ENCODE measurements around the gene LRRC8C. TPM values are rescaled to one million over a fixed set of nuclear protein-coding genes. Genes with fewer than 3 reads are reported as not detected.

The LRRC8C gene
- total and polyA plus RNA-seq, 2 of the 8 experiments (the other 6 are each of a cell fraction or from before 2014, with no cell fraction given), result 1.1 to 2.1 TPM

DNA sequence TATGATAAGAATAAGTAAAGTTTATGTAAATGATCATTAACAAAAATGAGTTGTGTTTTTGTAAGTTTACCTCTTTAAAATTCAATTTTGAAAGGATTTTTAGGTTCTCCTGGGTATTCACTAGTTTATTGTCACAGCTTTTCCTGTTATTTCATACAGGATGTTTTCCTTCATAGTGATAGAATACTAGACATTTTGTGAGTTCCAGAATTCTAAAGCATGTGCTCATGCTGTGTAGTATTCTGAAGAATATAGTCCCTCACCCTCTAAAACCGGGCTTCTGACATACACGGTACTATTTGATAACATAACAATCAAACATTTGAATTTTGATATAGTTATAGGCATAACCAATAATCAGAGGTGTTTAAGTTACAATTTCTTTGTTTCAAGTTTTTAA, 10.7 kb downstream of the LRRC8C start:
- H3K79me1 ChIP-seq (ENCODE audit: low read depth, low read length), result no peaks in the 10 kb centered on the region
- H3K56ac ChIP-seq (replicated peaks; ENCODE audit: insufficient read length, low read depth, low read length), result no peak overlapping the region
- no peaks in the 10 kb centered on the region for H3K4me1 ChIP-seq (replicated peaks in 1 of 4; ENCODE audit: control insufficient read depth in 3 of 4, insufficient read depth in 4 of 4, low read length in 3 of 4)
- no peak overlapping the region for H3K27ac ChIP-seq (ENCODE audit: low read depth, low read length)
- ChIA-PET POLR2A (ENCODE audit: partially characterized antibody) (no interaction called here), CTCF (ENCODE audit: partially characterized antibody) (interaction anchor here (1.0 to 2.4 kb wide), 2 partner anchors 17 to 120 kb away, joined by 3 to 10 read pairs; no protein-coding TSS in a partner anchor)
- H3K18ac ChIP-seq (ENCODE audit: extremely low read depth, low read length), result no peak overlapping the region
- H3K27me3 ChIP-seq (replicated peaks in 1 of 4; ENCODE audit: control insufficient read depth in 3 of 4, extremely low read depth in 1 of 4, insufficient read depth in 3 of 4, low read length in 3 of 4), result no peaks in the 10 kb centered on the region
- no peak overlapping the region for H4K8ac ChIP-seq (ENCODE audit: extremely low read depth, insufficient read depth, low read length)
- H2BK5ac ChIP-seq (ENCODE audit: low read depth, low read length), result no peak overlapping the region
- no peaks in the 10 kb centered on the region for H3K9me3 ChIP-seq (ENCODE audit: insufficient read depth in 2 of 2, low read depth in 1 of 2, low read length in 1 of 2)
- no peak overlapping the region for H3K4ac ChIP-seq (replicated peaks; ENCODE audit: insufficient read length, low read depth, low read length)
- no peak for DNase-seq (ENCODE audit: low read depth in 1 of 2, low spot score in 2 of 2)
- no peaks in the 10 kb centered on the region for H3K23me2 ChIP-seq (ENCODE audit: low read depth, low read length)
- no peak overlapping the region for H2BK20ac ChIP-seq (ENCODE audit: low read length)
- H4K91ac ChIP-seq (replicated peaks; ENCODE audit: insufficient read length, low read length), result no peak overlapping the region
- H2AFZ ChIP-seq (ENCODE audit: low read length), result no peak overlapping the region
- no peak for FAIRE-seq
- no peaks in the 10 kb centered on the region for H3K79me2 ChIP-seq (ENCODE audit: control insufficient read depth in 1 of 2, insufficient read depth in 2 of 2, low read length in 2 of 2)
- H3K9ac ChIP-seq (replicated peaks in 1 of 4; ENCODE audit: extremely low read depth in 1 of 4, low read depth in 3 of 4, low read length in 3 of 4), result no peak overlapping the region
- no peak overlapping the region for H3K4me2 ChIP-seq (ENCODE audit: insufficient read depth in 1 of 2, low read depth in 2 of 2, low read length in 2 of 2)
- no peak overlapping the region for H2BK12ac ChIP-seq (ENCODE audit: low read depth, low read length)
- no peak overlapping the region for H2BK15ac ChIP-seq (ENCODE audit: low read length)
- no peak overlapping the region for H2BK120ac ChIP-seq (replicated peaks; ENCODE audit: low read depth, low read length)
- no peak overlapping the region for H2AK5ac ChIP-seq (ENCODE audit: low read depth, low read length)
- no peak overlapping the region for H3K23ac ChIP-seq (ENCODE audit: insufficient read length)
- H4K20me1 ChIP-seq (replicated peaks in 1 of 2; ENCODE audit: control insufficient read depth in 1 of 2, insufficient read depth in 2 of 2, low read length in 2 of 2), result peaks cover 0 to 2% of the 10 kb centered on the region in 2 experiments
- H3K36me3 ChIP-seq (ENCODE audit: control insufficient read depth in 2 of 4, insufficient read depth in 4 of 4, low read length in 3 of 4), result no peaks in the 10 kb centered on the region
- WGBS, 2 experiments (ENCODE audit: extremely low coverage in 1 of 2, insufficient coverage in 1 of 2, insufficient read length in 1 of 2, insufficient replicate concordance in 2 of 2, low coverage in 1 of 2, low lambda C conversion rate in 2 of 2, missing lambda C conversion rate in 1 of 2), result 90% methylated on average over 2 of the region's 2 CpGs; no CpG with 5 or more reads in 1 of the 2 experiments
- H4K5ac ChIP-seq (ENCODE audit: insufficient read length, low read depth, low read length), result no peak overlapping the region
- no peak overlapping the region for H3K4me3 ChIP-seq (ENCODE audit: extremely low read depth in 1 of 4, insufficient read depth in 2 of 4, low read depth in 3 of 4, low read length in 4 of 4)
- no peak overlapping the region for H3K14ac ChIP-seq (ENCODE audit: insufficient read length)
- TF ChIP-seq SIX5 (IDR thresholded peaks at IDR 0.05; ENCODE audit: low read depth, low read length) (no peak), CREB1 (IDR thresholded peaks at IDR 0.05) (no peak), SAP30 (IDR thresholded peaks at IDR 0.05; ENCODE audit: insufficient read depth, insufficient replicate concordance, low read length) (no peak), GABPA (IDR thresholded peaks at IDR 0.05; ENCODE audit: borderline replicate concordance, insufficient read depth, low read length) (no peak), GTF2F1 (IDR thresholded peaks at IDR 0.05; ENCODE audit: borderline replicate concordance, low read depth, low read length) (no peak), BRCA1 (IDR thresholded peaks at IDR 0.05; ENCODE audit: low read depth, low read length) (no peak), ZNF274 (IDR thresholded peaks at IDR 0.05; ENCODE audit: borderline replicate concordance, extremely low read depth, low read length) (no peak), SRF (IDR thresholded peaks at IDR 0.05; ENCODE audit: low read depth, low read length) (no peak), TAF1 (IDR thresholded peaks at IDR 0.05; ENCODE audit: low read depth, low read length) (no peak), EGR1 (IDR thresholded peaks at IDR 0.05; ENCODE audit: borderline replicate concordance, low read depth, low read length) (no peak), YY1 (IDR thresholded peaks at IDR 0.05; ENCODE audit: low read depth, low read length) (no peak), TBP (IDR thresholded peaks at IDR 0.05; ENCODE audit: low read depth, low read length) (no peak), CBX5 (IDR thresholded peaks at IDR 0.05; ENCODE audit: low read depth, low read length) (no peak), KDM5A (IDR thresholded peaks at IDR 0.05; ENCODE audit: low read length) (no peak)
- TF ChIP-seq, protein P1, sequence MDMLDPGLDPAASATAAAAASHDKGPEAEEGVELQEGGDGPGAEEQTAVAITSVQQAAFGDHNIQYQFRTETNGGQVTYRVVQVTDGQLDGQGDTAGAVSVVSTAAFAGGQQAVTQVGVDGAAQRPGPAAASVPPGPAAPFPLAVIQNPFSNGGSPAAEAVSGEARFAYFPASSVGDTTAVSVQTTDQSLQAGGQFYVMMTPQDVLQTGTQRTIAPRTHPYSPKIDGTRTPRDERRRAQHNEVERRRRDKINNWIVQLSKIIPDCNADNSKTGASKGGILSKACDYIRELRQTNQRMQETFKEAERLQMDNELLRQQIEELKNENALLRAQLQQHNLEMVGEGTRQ (IDR thresholded peaks at IDR 0.05; ENCODE audit: low read length), result no peak

All from H1 (cell line).